ENCODE measurements around the gene CD164L2. TPM values are rescaled to one million over a fixed set of nuclear protein-coding genes. Genes with fewer than 3 reads are reported as not detected.

The CD164L2 gene
- total and polyA plus RNA-seq, 8 donors: 0.19 to 0.76 (median 0.57) TPM; not detected in 2

GRCh38 chr1:27350663-27351540, 32.2 kb downstream of the CD164L2 start:
- H3K4me1 ChIP-seq: peaks cover 0 to 3% (median 0%) of the 10 kb centered on the region in 3 donors
- DNase-seq (peak in 1 of 6 donors; percentile 80), ATAC-seq (no peak), FAIRE-seq (no peak)
- no peaks in the 10 kb centered on the region for H3K27me3 ChIP-seq
- TF ChIP-seq CTCF (IDR thresholded peaks at IDR 0.05): no peak
- H3K4me3 ChIP-seq: no peak overlapping the region
- no peak overlapping the region for H3K27ac ChIP-seq
- no peaks in the 10 kb centered on the region for H3K9me3 ChIP-seq
- WGBS, 2 donors: 68 to 73% methylated on average over 60 to 62 of the region's 62 CpGs
- intact Hi-C loops (cut with DNase I): no loop called here
- no peaks in the 10 kb centered on the region for H3K36me3 ChIP-seq

- Histone ChIP-seq H3K36me3 (no peaks in the 10 kb centered on the region), H3K4me3 (peak overlapping the region; percentile 18 to 51 (median 33)), H3K9me3 (no peaks in the 10 kb centered on the region), H3K27ac (no peak overlapping the region), H3K4me1 (peaks cover 0 to 3% (median 0%) of the 10 kb centered on the region in 3 donors), H3K27me3 (no peaks in the 10 kb centered on the region)
- DNase-seq: peak in 4 of 6 donors; percentile 54 to 79 (median 60)
- intact Hi-C loops (cut with DNase I): no loop called here
- FAIRE-seq: no peak
- 44 to 57% methylated on average over 62 to 84 of the region's 84 CpGs for WGBS, 2 donors
- peak; percentile 68 to 85 (median 80) for ATAC-seq
- no peak for TF ChIP-seq CTCF (IDR thresholded peaks at IDR 0.05)
Measured at GRCh38 chr1:27349784-27350662, 33.1 kb downstream of the CD164L2 start.

GRCh38 chr1:27348861-27349783, 34.0 kb downstream of the CD164L2 start:
- H3K4me1 ChIP-seq: peaks cover 0 to 3% (median 0%) of the 10 kb centered on the region in 3 donors
- FAIRE-seq (no peak), ATAC-seq (peak; percentile 74 to 94 (median 86)), DNase-seq (peak in 5 of 6 donors; percentile 67 to 80 (median 74))
- intact Hi-C loops (cut with DNase I): no loop called here
- H3K27me3 ChIP-seq: no peaks in the 10 kb centered on the region
- peak overlapping the region in 1 of 4 donors; percentile 46 for H3K27ac ChIP-seq
- H3K4me3 ChIP-seq: peak overlapping the region; percentile 18 to 51 (median 33)
- WGBS, 2 donors: 28 to 35% methylated on average over 28 to 51 of the region's 51 CpGs
- H3K36me3 ChIP-seq: no peaks in the 10 kb centered on the region
- no peaks in the 10 kb centered on the region for H3K9me3 ChIP-seq
- no peak for TF ChIP-seq CTCF (IDR thresholded peaks at IDR 0.05)

- WGBS, 2 donors: 86 to 90% methylated on average over 14 of the region's 14 CpGs
- ATAC-seq: no peak
- DNase-seq: no peak
- Histone ChIP-seq H3K4me1 (peaks cover 0 to 3% (median 0%) of the 10 kb centered on the region in 3 donors), H3K9me3 (no peaks in the 10 kb centered on the region), H3K36me3 (no peaks in the 10 kb centered on the region), H3K27ac (no peak overlapping the region), H3K4me3 (no peak overlapping the region), H3K27me3 (no peaks in the 10 kb centered on the region)
- FAIRE-seq: no peak
- intact Hi-C loops (cut with DNase I): no loop called here
- no peak for TF ChIP-seq CTCF (IDR thresholded peaks at IDR 0.05)
Measured at GRCh38 chr1:27346991-27347624, 36.0 kb downstream of the CD164L2 start.
